ENCODE results near the gene MARCHF10.

Gene MARCHF10

DNA sequence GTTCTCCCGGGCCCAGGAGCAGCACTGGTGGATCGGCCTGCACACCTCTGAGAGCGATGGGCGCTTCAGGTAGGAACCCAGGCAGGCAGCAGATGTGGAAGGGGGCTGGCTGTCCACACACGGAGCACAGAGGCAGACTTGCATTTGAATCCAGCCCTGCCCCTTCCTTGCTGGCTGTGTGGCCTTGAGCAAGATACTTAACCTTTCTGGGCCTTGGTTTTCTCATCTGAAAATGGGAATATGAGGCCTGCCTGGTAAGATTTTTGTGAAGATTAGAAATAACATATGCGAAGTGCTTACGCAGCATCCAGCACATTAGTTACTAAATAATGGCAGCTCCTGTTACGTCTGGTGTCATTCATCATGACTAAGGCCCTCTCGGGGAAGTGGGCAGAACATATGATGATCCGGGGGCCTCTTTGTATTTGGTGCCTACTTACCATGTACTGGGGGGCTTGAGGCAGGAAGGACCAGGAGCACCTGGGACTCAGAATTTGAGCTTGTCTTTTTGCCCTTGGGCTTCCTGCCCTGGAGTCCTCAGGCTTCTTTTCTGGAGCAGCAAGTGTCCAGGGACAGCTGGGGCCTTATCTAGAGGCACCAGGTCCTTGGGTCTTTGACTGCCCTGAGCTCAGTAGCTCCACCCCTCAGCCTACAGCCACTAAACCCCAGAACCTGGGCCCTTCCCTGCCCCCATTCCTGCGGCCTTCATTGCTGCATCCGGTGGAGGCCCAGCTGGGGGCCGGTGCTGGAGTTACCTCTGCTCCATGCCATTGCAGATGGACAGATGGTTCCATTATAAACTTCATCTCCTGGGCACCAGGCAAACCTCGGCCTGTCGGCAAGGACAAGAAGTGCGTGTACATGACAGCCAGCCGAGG is 126.8 kb downstream of the MARCHF10 start:
- H3K4me3 Mint-ChIP-seq = no peak overlapping the region

GRCh38 chr17:62680541-62681052 is 127.5 kb downstream of the MARCHF10 start:
- H3K27ac Mint-ChIP-seq = no peak overlapping the region
- no peaks in the 10 kb centered on the region for H3K27me3 Mint-ChIP-seq (ENCODE audit: low read depth)
- no peak overlapping the region for H3K4me3 Mint-ChIP-seq
- no peaks in the 10 kb centered on the region for H3K4me1 Mint-ChIP-seq
- no peaks in the 10 kb centered on the region for H3K9me3 Mint-ChIP-seq
- peaks cover 46% of the 10 kb centered on the region for H3K36me3 Mint-ChIP-seq (ENCODE audit: low read depth)
- TF ChIP-seq, protein P1, sequence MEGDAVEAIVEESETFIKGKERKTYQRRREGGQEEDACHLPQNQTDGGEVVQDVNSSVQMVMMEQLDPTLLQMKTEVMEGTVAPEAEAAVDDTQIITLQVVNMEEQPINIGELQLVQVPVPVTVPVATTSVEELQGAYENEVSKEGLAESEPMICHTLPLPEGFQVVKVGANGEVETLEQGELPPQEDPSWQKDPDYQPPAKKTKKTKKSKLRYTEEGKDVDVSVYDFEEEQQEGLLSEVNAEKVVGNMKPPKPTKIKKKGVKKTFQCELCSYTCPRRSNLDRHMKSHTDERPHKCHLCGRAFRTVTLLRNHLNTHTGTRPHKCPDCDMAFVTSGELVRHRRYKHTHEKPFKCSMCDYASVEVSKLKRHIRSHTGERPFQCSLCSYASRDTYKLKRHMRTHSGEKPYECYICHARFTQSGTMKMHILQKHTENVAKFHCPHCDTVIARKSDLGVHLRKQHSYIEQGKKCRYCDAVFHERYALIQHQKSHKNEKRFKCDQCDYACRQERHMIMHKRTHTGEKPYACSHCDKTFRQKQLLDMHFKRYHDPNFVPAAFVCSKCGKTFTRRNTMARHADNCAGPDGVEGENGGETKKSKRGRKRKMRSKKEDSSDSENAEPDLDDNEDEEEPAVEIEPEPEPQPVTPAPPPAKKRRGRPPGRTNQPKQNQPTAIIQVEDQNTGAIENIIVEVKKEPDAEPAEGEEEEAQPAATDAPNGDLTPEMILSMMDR (IDR thresholded peaks at IDR 0.05; ENCODE audit: unreplicated experiment in 3 of 3) = no peak

More for the DNA sequence above, 126.8 kb downstream of the MARCHF10 start:
- TF ChIP-seq, protein P1 (IDR thresholded peaks at IDR 0.05; ENCODE audit: unreplicated experiment in 3 of 3) = no peak
- no peaks in the 10 kb centered on the region for H3K4me1 Mint-ChIP-seq
- H3K27ac Mint-ChIP-seq = no peak overlapping the region
- peaks cover 50% of the 10 kb centered on the region for H3K36me3 Mint-ChIP-seq (ENCODE audit: low read depth)
- H3K27me3 Mint-ChIP-seq (ENCODE audit: low read depth) = no peaks in the 10 kb centered on the region
- no peaks in the 10 kb centered on the region for H3K9me3 Mint-ChIP-seq

- Mint-ChIP-seq H3K4me1 (no peaks in the 10 kb centered on the region), H3K27me3 (ENCODE audit: low read depth) (no peaks in the 10 kb centered on the region), H3K36me3 (ENCODE audit: low read depth) (peaks cover 39% of the 10 kb centered on the region), H3K27ac (no peak overlapping the region), H3K4me3 (no peak overlapping the region), H3K9me3 (no peaks in the 10 kb centered on the region)
- TF ChIP-seq, protein P1 (IDR thresholded peaks at IDR 0.05; ENCODE audit: unreplicated experiment in 3 of 3) = no peak
These were observed 128.2 kb downstream of the MARCHF10 start for GRCh38 chr17:62679866-62680377.

- Mint-ChIP-seq H3K27me3 (ENCODE audit: low read depth) (no peaks in the 10 kb centered on the region), H3K4me1 (peaks cover 5% of the 10 kb centered on the region), H3K9me3 (no peaks in the 10 kb centered on the region), H3K27ac (no peak overlapping the region), H3K36me3 (ENCODE audit: low read depth) (peaks cover 28% of the 10 kb centered on the region), H3K4me3 (no peak overlapping the region)
- TF ChIP-seq, protein P1 (IDR thresholded peaks at IDR 0.05; ENCODE audit: unreplicated experiment in 3 of 3) = no peak
These were observed 129.7 kb downstream of the MARCHF10 start for GRCh38 chr17:62678214-62678919.

- peaks cover 31% of the 10 kb centered on the region for H3K36me3 Mint-ChIP-seq (ENCODE audit: low read depth)
- H3K27ac Mint-ChIP-seq = peak overlapping the region in 1 of 3 experiments; percentile 71
- H3K4me3 Mint-ChIP-seq = no peak overlapping the region
- H3K9me3 Mint-ChIP-seq = no peaks in the 10 kb centered on the region
- TF ChIP-seq, protein P1 (IDR thresholded peaks at IDR 0.05; ENCODE audit: unreplicated experiment in 3 of 3) = no peak
- H3K4me1 Mint-ChIP-seq = peaks cover 5% of the 10 kb centered on the region
- H3K27me3 Mint-ChIP-seq (ENCODE audit: low read depth) = no peaks in the 10 kb centered on the region
These were observed 131.0 kb downstream of the MARCHF10 start for GRCh38 chr17:62676952-62677596.

Data from nephron (organoid).